GM19395 (cell line): ENCODE measurements around the gene CYP2W1.

ENCODE experiments used
- ATAC-seq: cut with Tn5 transposase; IDR thresholded peaks from one replicate; pipeline ENCODE4 v1.9.1; 2021; ENCODE audit warnings: mild to moderate bottlenecking, moderate library complexity; ENCODE audit not compliant: unreplicated experiment

Gene CYP2W1

GRCh38 chr7:963236-964078 lies 19.5 kb upstream of the CYP2W1 start:
- no peak for ATAC-seq

- no peak for ATAC-seq
Observed at GRCh38 chr7:964401-965231, 18.4 kb upstream of the CYP2W1 start.

GRCh38 chr7:966291-967069 lies 16.5 kb upstream of the CYP2W1 start:
- ATAC-seq, result no peak

- no peak for ATAC-seq
Observed at GRCh38 chr7:967361-968082, 15.5 kb upstream of the CYP2W1 start.

GRCh38 chr7:968205-969105 lies 14.5 kb upstream of the CYP2W1 start:
- no peak for ATAC-seq

GRCh38 chr7:969403-969802 lies 13.6 kb upstream of the CYP2W1 start:
- no peak for ATAC-seq

GRCh38 chr7:970744-971143 lies 12.2 kb upstream of the CYP2W1 start:
- ATAC-seq, result no peak

GRCh38 chr7:972110-972509 lies 10.9 kb upstream of the CYP2W1 start:
- ATAC-seq, result no peak

- ATAC-seq, result no peak
Observed at GRCh38 chr7:972676-973309, 10.2 kb upstream of the CYP2W1 start.

- no peak for ATAC-seq
Observed at GRCh38 chr7:973312-973711, 9.7 kb upstream of the CYP2W1 start.

- ATAC-seq, result no peak
Observed at GRCh38 chr7:974172-974571, 8.8 kb upstream of the CYP2W1 start.

GRCh38 chr7:974820-975681 lies 7.9 kb upstream of the CYP2W1 start, which contains the start of gene COX19:
TSS of gene COX19 (minus strand) at chr7:975549. CDS start at chr7:975509, 40 bp downstream.
- ATAC-seq, result peak; percentile 83

- ATAC-seq, result no peak
Observed at GRCh38 chr7:975702-976473, 7.1 kb upstream of the CYP2W1 start.

- ATAC-seq, result no peak
Observed at GRCh38 chr7:976901-977325, 6.1 kb upstream of the CYP2W1 start.

GRCh38 chr7:977326-978048 lies 5.5 kb upstream of the CYP2W1 start:
- no peak for ATAC-seq

- ATAC-seq, result no peak
Observed at GRCh38 chr7:978049-978346, 5.0 kb upstream of the CYP2W1 start.
